CD4-positive, alpha-beta memory T cell (primary cell): ENCODE results near the gene OR13C8. TPM values are rescaled to one million over a fixed set of nuclear protein-coding genes. Genes with fewer than 3 reads are reported as not detected.
"Not testable (repeated sequence)": the region's sequence is repeated elsewhere in the genome, so short reads cannot be mapped to it uniquely, and the experiment has no call there.

Experiments
- CTCF ChIA-PET: fragments of 350-600 bp; sonication (Branson Sonifier 250); formaldehyde crosslinking; loops from one replicate; lab custom pipeline; 2021; ENCODE audit warnings: inconsistent platforms; ENCODE audit not compliant: partially characterized antibody; lab: Charles Lee
- POLR2A ChIA-PET: fragments of 350-600 bp; sonication (Branson Sonifier 250); formaldehyde crosslinking; loops from one replicate; lab custom pipeline; 2021; ENCODE audit not compliant: partially characterized antibody; lab: Charles Lee
- DNase-seq, 5 donors: peaks; one replicate each; pipeline versions ENCODE4 v3.0.0 to v3.0.0-alpha.2; 2020 to 2022; ENCODE audit warnings: mixed read lengths in 1 of 5
- H3K27ac ChIP-seq: one replicate; pipeline ENCODE4 v1.7.0; 2013; ENCODE audit warnings: low read depth, low read length
- H3K27me3 ChIP-seq: 2 replicates; pipeline ENCODE4 v1.7.0; 2013; ENCODE audit warnings: mild to moderate bottlenecking, low read length, moderate library complexity; ENCODE audit not compliant: insufficient read depth
- H3K36me3 ChIP-seq: 2 replicates; pipeline ENCODE4 v1.7.0; 2013; ENCODE audit warnings: mild to moderate bottlenecking, low read length, moderate library complexity; ENCODE audit not compliant: insufficient read depth
- H3K4me1 ChIP-seq: 2 replicates; pipeline ENCODE4 v1.7.0; 2013; ENCODE audit warnings: mild to moderate bottlenecking, low read length, moderate library complexity; ENCODE audit not compliant: insufficient read depth
- H3K4me3 ChIP-seq, 2 donors: one replicate each; pipeline ENCODE4 v1.7.0; 2013; ENCODE audit warnings: low read length in 2 of 2, mild to moderate bottlenecking in 1 of 2
- H3K9me3 ChIP-seq, 2 donors: one replicate each; pipeline ENCODE4 v1.7.0; 2013; ENCODE audit warnings: low read length in 2 of 2, control low read depth in 1 of 2; ENCODE audit not compliant: control insufficient read depth in 1 of 2
- H3K27ac Mint-ChIP-seq, 7 donors: one replicate each; pipeline ENCODE4 v1.8.0; 2020 to 2021; ENCODE audit warnings: mixed read lengths in 7 of 7, mild to moderate bottlenecking in 6 of 7, inconsistent platforms in 3 of 7, moderate library complexity in 3 of 7
- H3K27me3 Mint-ChIP-seq, 2 donors: one replicate each; pipeline ENCODE4 v1.8.0; 2020 to 2021; ENCODE audit warnings: mixed read lengths in 2 of 2
- H3K36me3 Mint-ChIP-seq, 2 donors: one replicate each; pipeline ENCODE4 v1.8.0; 2020 to 2021; ENCODE audit warnings: mixed read lengths in 2 of 2, inconsistent platforms in 1 of 2, mild to moderate bottlenecking in 1 of 2
- H3K4me1 Mint-ChIP-seq, 4 donors: one replicate each; pipeline ENCODE4 v1.8.0; 2020 to 2021; ENCODE audit warnings: mixed read lengths in 4 of 4, mild to moderate bottlenecking in 1 of 4
- H3K4me3 Mint-ChIP-seq, 8 donors: one replicate each; pipeline ENCODE4 v1.8.0; 2020 to 2021; ENCODE audit warnings: mixed read lengths in 8 of 8, mild to moderate bottlenecking in 7 of 8, moderate library complexity in 6 of 8, inconsistent platforms in 3 of 8
- H3K9me3 Mint-ChIP-seq, 8 donors: one replicate each; pipeline ENCODE4 v1.8.0; 2020 to 2021; ENCODE audit warnings: mixed read lengths in 8 of 8, mild to moderate bottlenecking in 5 of 8, inconsistent platforms in 3 of 8, moderate library complexity in 1 of 8
- intact Hi-C: fragments of 100-400 bp; cut with micrococcal nuclease; formaldehyde crosslinking; loops from one replicate; pipeline ENCODE4 v1.15.1; 2023
- polyA plus RNA-seq, 2 donors: library from polyadenylated mRNA; unstranded; fragments of 300-500 nt; fragmentation: Illumina TruSeq; gene quantifications; one replicate each; pipeline ENCODE4 v1.2.3, GENCODE V29; 2021
- total RNA-seq, 2 experiments: library from RNA; stranded (reverse); gene quantifications; one replicate each; pipeline ENCODE4 v1.2.3, GENCODE V29; 2021

OR13C8 gene
- total RNA-seq (not detected), polyA plus RNA-seq (not detected)

GRCh38 chr9:104568868-104569267, at the start of gene OR13C8:
TSS of gene OR13C8 (plus strand) at chr9:104569168. CDS start at chr9:104569168, 0 bp downstream.
- Histone ChIP-seq H3K4me1 (no peaks in the 10 kb centered on the region), H3K9me3 (no peaks in the 10 kb centered on the region), H3K36me3 (no peaks in the 10 kb centered on the region), H3K4me3 (no peak within 1 kb of the TSS), H3K27ac (no peak within 1 kb of the TSS), H3K27me3 (no peaks in the 10 kb centered on the region)
- peaks cover 2 to 24% (median 5%) of the 10 kb centered on the region in 8 donors for H3K9me3 Mint-ChIP-seq
- no peaks in the 10 kb centered on the region for H3K36me3 Mint-ChIP-seq
- no peak within 1 kb of the TSS for H3K4me3 Mint-ChIP-seq
- DNase-seq, result no peak
- ChIA-PET POLR2A (no interaction called here), CTCF (no interaction called here)
- H3K4me1 Mint-ChIP-seq, result no peaks in the 10 kb centered on the region
- no peak within 1 kb of the TSS for H3K27ac Mint-ChIP-seq
- intact Hi-C loops, result no loop called here
- H3K27me3 Mint-ChIP-seq, result no peaks in the 10 kb centered on the region

DNA sequence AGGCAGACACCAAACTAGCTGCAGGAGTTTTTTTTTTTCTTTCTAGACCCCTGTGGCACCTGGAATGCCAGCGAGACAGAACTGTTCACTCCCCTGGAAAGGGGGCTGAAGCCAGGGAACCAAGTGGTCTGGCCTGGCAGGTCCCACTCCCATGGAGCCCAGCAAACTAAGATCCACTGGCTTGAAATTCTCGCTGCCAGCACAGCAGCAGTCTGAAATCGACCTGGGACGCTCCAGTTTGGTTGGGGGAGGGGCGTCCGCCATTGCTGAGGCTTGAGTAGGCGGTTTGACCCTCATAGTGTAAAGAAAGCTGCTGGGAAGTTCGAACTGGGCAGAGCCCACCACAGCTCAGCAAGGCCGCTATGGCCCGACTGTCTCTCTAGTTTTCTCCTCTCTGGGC, 48.7 kb upstream of the OR13C8 start:
- H3K27me3 Mint-ChIP-seq, H3K27me3 ChIP-seq, POLR2A ChIA-PET, H3K4me1 ChIP-seq, H3K9me3 Mint-ChIP-seq, H3K9me3 ChIP-seq, H3K4me1 Mint-ChIP-seq, H3K4me3 Mint-ChIP-seq, H3K27ac ChIP-seq, H3K4me3 ChIP-seq, H3K36me3 Mint-ChIP-seq, H3K36me3 ChIP-seq, H3K27ac Mint-ChIP-seq, DNase-seq, intact Hi-C loops, CTCF ChIA-PET: not testable (repeated sequence)

DNA sequence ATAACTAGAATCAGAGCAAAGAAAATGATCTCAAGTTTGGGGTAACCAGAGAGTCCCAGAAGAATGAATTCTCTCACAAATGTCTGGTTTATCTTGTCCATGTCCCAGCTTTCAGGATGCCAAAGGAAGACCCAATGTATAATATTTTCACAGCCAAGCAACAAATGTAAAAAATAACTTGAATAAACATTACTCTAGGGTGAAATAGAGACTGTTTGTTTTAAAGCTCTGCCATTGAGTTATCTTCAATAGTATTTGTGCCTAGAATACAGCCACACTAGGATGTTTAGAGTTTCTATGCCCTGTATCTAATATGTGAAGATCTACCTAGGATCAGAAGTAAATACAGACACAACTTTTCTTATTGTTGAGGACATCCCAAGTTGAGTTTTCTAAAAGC, 41.9 kb upstream of the OR13C8 start, which contains the start of gene OR13C4:
Gene OR13C4 (minus strand): TSS at position 101 of the 400 bp plus-strand sequence. CDS start 0 bp downstream, at position 101.
- Histone ChIP-seq H3K36me3 (no peaks in the 10 kb centered on the region), H3K4me3 (no peak within 1 kb of the TSS), H3K27me3 (no peaks in the 10 kb centered on the region), H3K4me1 (no peaks in the 10 kb centered on the region), H3K9me3 (no peaks in the 10 kb centered on the region), H3K27ac (no peak within 1 kb of the TSS)
- Mint-ChIP-seq H3K4me3 (no peak within 1 kb of the TSS), H3K9me3 (peaks cover 0 to 6% (median 0%) of the 10 kb centered on the region in 8 donors), H3K27ac (no peak within 1 kb of the TSS), H3K4me1 (no peaks in the 10 kb centered on the region), H3K36me3 (no peaks in the 10 kb centered on the region), H3K27me3 (no peaks in the 10 kb centered on the region)
- no peak for DNase-seq
- intact Hi-C loops, result no loop called here
- CTCF ChIA-PET, result no interaction called here
- POLR2A ChIA-PET, result no interaction called here

DNA sequence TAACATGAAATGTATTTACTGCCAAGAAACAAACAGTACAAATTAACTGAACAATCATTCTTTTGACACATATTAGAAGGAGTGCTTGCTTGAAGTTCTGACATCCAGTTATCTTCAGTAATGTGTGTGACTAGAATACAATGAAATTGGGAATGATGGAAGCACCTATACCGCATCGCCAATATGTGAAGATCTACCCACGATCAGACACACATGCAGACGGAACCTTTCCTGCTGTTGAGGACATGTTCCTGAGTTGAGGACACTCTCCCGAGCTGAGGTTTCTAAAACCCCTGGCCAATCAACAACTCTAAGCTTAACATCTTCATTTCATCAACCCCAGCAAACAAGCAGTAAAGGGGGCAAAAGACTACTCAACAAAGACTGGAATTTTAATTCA, 32.2 kb upstream of the OR13C8 start, which contains the start of gene OR13C3:
Gene OR13C3 (minus strand): TSS at position 101 of the 400 bp plus-strand sequence. CDS start 133 bp downstream, outside the sequence.
- ChIA-PET CTCF (no interaction called here), POLR2A (no interaction called here)

GRCh38 chr9:104539275-104539674, 29.7 kb upstream of the OR13C8 start:
- H3K27me3 Mint-ChIP-seq, result no peaks in the 10 kb centered on the region
- no peak overlapping the region for H3K27ac Mint-ChIP-seq
- H3K36me3 Mint-ChIP-seq, result no peaks in the 10 kb centered on the region
- intact Hi-C loops, result no loop called here
- CTCF ChIA-PET, result no interaction called here
- POLR2A ChIA-PET, result no interaction called here
- Histone ChIP-seq H3K4me3 (no peak overlapping the region), H3K27ac (no peak overlapping the region), H3K27me3 (no peaks in the 10 kb centered on the region), H3K36me3 (no peaks in the 10 kb centered on the region), H3K9me3 (no peaks in the 10 kb centered on the region), H3K4me1 (no peaks in the 10 kb centered on the region)
- no peak overlapping the region for H3K4me3 Mint-ChIP-seq
- H3K9me3 Mint-ChIP-seq, result no peaks in the 10 kb centered on the region
- no peaks in the 10 kb centered on the region for H3K4me1 Mint-ChIP-seq
- DNase-seq, result no peak

More for the DNA sequence above, 32.2 kb upstream of the OR13C8 start, which contains the start of gene OR13C3:
- H3K4me1 ChIP-seq, result no peaks in the 10 kb centered on the region
- intact Hi-C loops, result no loop called here
- Mint-ChIP-seq H3K27me3 (no peaks in the 10 kb centered on the region), H3K36me3 (no peaks in the 10 kb centered on the region), H3K4me1 (no peaks in the 10 kb centered on the region), H3K27ac (no peak within 1 kb of the TSS), H3K4me3 (no peak within 1 kb of the TSS), H3K9me3 (no peaks in the 10 kb centered on the region)
- no peaks in the 10 kb centered on the region for H3K36me3 ChIP-seq
- no peak within 1 kb of the TSS for H3K4me3 ChIP-seq
- no peaks in the 10 kb centered on the region for H3K27me3 ChIP-seq
- DNase-seq, result no peak
- H3K27ac ChIP-seq, result no peak within 1 kb of the TSS
- no peaks in the 10 kb centered on the region for H3K9me3 ChIP-seq

- no peak for DNase-seq
- H3K27ac Mint-ChIP-seq, result no peak overlapping the region
- Histone ChIP-seq H3K27me3 (no peaks in the 10 kb centered on the region), H3K9me3 (no peaks in the 10 kb centered on the region), H3K27ac (no peak overlapping the region), H3K36me3 (no peaks in the 10 kb centered on the region), H3K4me1 (no peaks in the 10 kb centered on the region), H3K4me3 (no peak overlapping the region)
- H3K36me3 Mint-ChIP-seq, result no peaks in the 10 kb centered on the region
- no peak overlapping the region for H3K4me3 Mint-ChIP-seq
- H3K27me3 Mint-ChIP-seq, result no peaks in the 10 kb centered on the region
- intact Hi-C loops, result no loop called here
- H3K9me3 Mint-ChIP-seq, result no peaks in the 10 kb centered on the region
- no peaks in the 10 kb centered on the region for H3K4me1 Mint-ChIP-seq
- POLR2A ChIA-PET, result no interaction called here
- CTCF ChIA-PET, result no interaction called here
These were observed 24.3 kb upstream of the OR13C8 start for GRCh38 chr9:104544644-104545043.

DNA sequence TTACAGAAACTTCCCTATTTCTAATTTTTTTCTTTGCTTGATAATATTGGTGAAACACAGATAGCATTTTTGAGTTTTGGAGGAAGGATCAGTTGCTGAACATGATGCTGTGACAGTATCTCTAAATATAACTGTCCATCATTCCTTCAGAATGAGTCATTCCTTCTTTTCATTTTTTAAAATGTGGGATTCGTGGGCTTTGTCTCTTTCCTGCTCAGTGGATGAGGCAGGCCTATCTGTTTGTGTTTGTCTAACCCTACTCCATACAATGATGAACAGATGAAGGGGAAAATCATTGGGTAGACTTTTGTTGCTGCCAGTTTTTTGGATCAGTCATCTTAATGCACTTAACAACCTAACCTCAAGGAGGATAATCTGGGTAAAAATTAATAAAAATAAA, 15.7 kb upstream of the OR13C8 start:
- Mint-ChIP-seq H3K27ac (no peak overlapping the region), H3K36me3 (no peaks in the 10 kb centered on the region), H3K4me3 (no peak overlapping the region), H3K27me3 (peaks cover 0 to 3% of the 10 kb centered on the region in 2 donors), H3K4me1 (no peaks in the 10 kb centered on the region), H3K9me3 (peaks cover 0 to 14% (median 5%) of the 10 kb centered on the region in 8 donors)
- intact Hi-C loops, result no loop called here
- no peaks in the 10 kb centered on the region for H3K27me3 ChIP-seq
- no peaks in the 10 kb centered on the region for H3K36me3 ChIP-seq
- POLR2A ChIA-PET, result no interaction called here
- CTCF ChIA-PET, result no interaction called here
- no peaks in the 10 kb centered on the region for H3K4me1 ChIP-seq
- no peaks in the 10 kb centered on the region for H3K9me3 ChIP-seq
- H3K4me3 ChIP-seq, result no peak overlapping the region
- no peak overlapping the region for H3K27ac ChIP-seq
- no peak for DNase-seq

GRCh38 chr9:104555521-104555920, 13.4 kb upstream of the OR13C8 start:
- peaks cover 0 to 3% of the 10 kb centered on the region in 2 donors for H3K27me3 Mint-ChIP-seq
- intact Hi-C loops, result no loop called here
- Histone ChIP-seq H3K36me3 (no peaks in the 10 kb centered on the region), H3K4me3 (no peak overlapping the region), H3K4me1 (no peaks in the 10 kb centered on the region), H3K9me3 (no peaks in the 10 kb centered on the region), H3K27me3 (no peaks in the 10 kb centered on the region), H3K27ac (no peak overlapping the region)
- peaks cover 0 to 17% (median 5%) of the 10 kb centered on the region in 8 donors for H3K9me3 Mint-ChIP-seq
- no peaks in the 10 kb centered on the region for H3K36me3 Mint-ChIP-seq
- ChIA-PET POLR2A (no interaction called here), CTCF (no interaction called here)
- no peak overlapping the region for H3K4me3 Mint-ChIP-seq
- no peak overlapping the region for H3K27ac Mint-ChIP-seq
- H3K4me1 Mint-ChIP-seq, result no peaks in the 10 kb centered on the region
- DNase-seq, result no peak
